Small intestine (tissue), 16 donors: ENCODE data around the gene SLC25A48. TPM values are rescaled to one million over a fixed set of nuclear protein-coding genes. Genes with fewer than 3 reads are reported as not detected.

Experiments
- DNase-seq, 2 donors: peaks; one replicate each; pipeline versions ENCODE4 v3.0.0 to v3.0.0-alpha.2; 2013
- FAIRE-seq: peaks from 2 replicates; lab custom pipeline; 2012; peaks lifted over from hg19 to GRCh38; lab: Jason Lieb, UNC
- H3K27ac ChIP-seq, 3 donors: one replicate each; pipeline ENCODE4 v1.5.1; 2013; ENCODE audit warnings: low read length in 2 of 3, mild to moderate bottlenecking in 2 of 3, control low read depth in 1 of 3, inconsistent platforms in 1 of 3, low read depth in 1 of 3, moderate library complexity in 1 of 3
- H3K27me3 ChIP-seq, 3 donors: one replicate each; pipeline ENCODE4 v1.6.1; 2013; ENCODE audit warnings: low read length in 3 of 3, inconsistent platforms in 1 of 3; ENCODE audit not compliant: control insufficient read depth in 3 of 3, insufficient read depth in 3 of 3
- H3K36me3 ChIP-seq, 3 donors: one replicate each; pipeline ENCODE4 v1.6.1; 2013; ENCODE audit warnings: low read length in 3 of 3, inconsistent platforms in 1 of 3, low read depth in 1 of 3, mild to moderate bottlenecking in 1 of 3, moderate library complexity in 1 of 3; ENCODE audit not compliant: control insufficient read depth in 3 of 3, insufficient read depth in 2 of 3
- H3K4me1 ChIP-seq, 3 donors: one replicate each; pipeline ENCODE4 v1.6.1; 2013; ENCODE audit warnings: low read length in 2 of 3, inconsistent platforms in 1 of 3, low read depth in 1 of 3, mild to moderate bottlenecking in 1 of 3, moderate library complexity in 1 of 3; ENCODE audit not compliant: control insufficient read depth in 3 of 3, insufficient read depth in 2 of 3
- H3K4me3 ChIP-seq, 3 donors: one replicate each; pipeline ENCODE4 v1.5.1; 2013; ENCODE audit warnings: low read length in 3 of 3, control low read depth in 1 of 3, inconsistent platforms in 1 of 3, low read depth in 1 of 3, mild to moderate bottlenecking in 1 of 3, moderate library complexity in 1 of 3
- H3K9me3 ChIP-seq, 2 donors: one replicate each; pipeline ENCODE4 v1.6.1; 2013; ENCODE audit warnings: low read depth in 1 of 2, low read length in 1 of 2; ENCODE audit not compliant: control insufficient read depth in 2 of 2, insufficient read depth in 1 of 2
- WGBS, 3 donors: extraction: QIAGEN DNeasy Blood & Tissue Kit; methylation state at CpG; one replicate each; pipeline ENCODE4 v1.1.7; 2013; 5-methylcytosine and 5-hydroxymethylcytosine counted together
- long read RNA-seq, 10 donors: transcript quantifications; one replicate each; lab custom pipeline, GENCODE V29; 2026
- polyA plus RNA-seq, 4 donors: library from polyadenylated mRNA; stranded (reverse) in 3 of 4; unstranded in 1 of 4; fragments of 200-250 nt in 3 of 4; fragments of 120-200 nt in 1 of 4; gene quantifications; one replicate each; pipeline versions ENCODE4 v1.2.1 to v1.2.3, GENCODE V29; 2013
- donor health status: healthy with polysubstance abuse.
- donor health status: control.
- donor health status: control.
- donor health status: Bipolar disorder and iron deficiency.
- donor health status: healthy.

Gene SLC25A48
- polyA plus RNA-seq, result 1 to 10 TPM in 2 of 4 donors, under 1 TPM in 2; 0.73 to 3.2 (median 1.6) TPM
- long read RNA-seq, donor 1, result 0 reads
- long read RNA-seq, donor 2, result 0 reads
- long read RNA-seq, donor 3, result 0 reads
- long read RNA-seq, donor 4, result 0 reads
- long read RNA-seq, donor 5, result 0 reads
- long read RNA-seq, donor 6, result 0 reads
- long read RNA-seq, donor 7, result 0 reads
- long read RNA-seq, donor 8, result 0 reads
- long read RNA-seq, donor 9, result 0 reads
- long read RNA-seq, donor 10, result 0 reads

GRCh38 chr5:135834639-135835529 is at the start of gene SLC25A48:
TSS of gene SLC25A48 (plus strand) at chr5:135834663. CDS start at chr5:135834848, 185 bp downstream.
- no peak for FAIRE-seq
- Histone ChIP-seq H3K27ac (peak within 1 kb of the TSS in 2 of 3 donors; percentile 42 to 54), H3K27me3 (peaks cover 0 to 50% (median 3%) of the 10 kb centered on the region in 3 donors), H3K4me1 (peaks cover 0 to 4% (median 0%) of the 10 kb centered on the region in 3 donors), H3K4me3 (peak within 1 kb of the TSS in 2 of 3 donors; percentile 54 to 56), H3K9me3 (peaks cover 0 to 17% of the 10 kb centered on the region in 2 donors), H3K36me3 (no peaks in the 10 kb centered on the region)
- 1 to 5% (median 2%) methylated on average over 65 to 68 of the region's 68 CpGs for WGBS, 3 donors
- DNase-seq, result peak; percentile 81 to 90

- FAIRE-seq, result no peak
- H3K36me3 ChIP-seq, result no peaks in the 10 kb centered on the region
- no peak for DNase-seq
- H3K27me3 ChIP-seq, result no peaks in the 10 kb centered on the region
- 60 to 69% (median 65%) methylated on average over 10 of the region's 10 CpGs for WGBS, 3 donors
- no peak overlapping the region for H3K4me3 ChIP-seq
- no peaks in the 10 kb centered on the region for H3K9me3 ChIP-seq
- no peak overlapping the region for H3K27ac ChIP-seq
- no peaks in the 10 kb centered on the region for H3K4me1 ChIP-seq
These were observed 33.8 kb upstream of the SLC25A48 start for GRCh38 chr5:135800656-135801055.

- WGBS, 3 donors, result 85 to 91% (median 85%) methylated on average over 7 of the region's 7 CpGs
- no peaks in the 10 kb centered on the region for H3K36me3 ChIP-seq
- H3K9me3 ChIP-seq, result no peaks in the 10 kb centered on the region
- no peak overlapping the region for H3K27ac ChIP-seq
- no peaks in the 10 kb centered on the region for H3K27me3 ChIP-seq
- no peak overlapping the region for H3K4me3 ChIP-seq
- no peaks in the 10 kb centered on the region for H3K4me1 ChIP-seq
- no peak for DNase-seq
- FAIRE-seq, result no peak
These were observed 24.1 kb upstream of the SLC25A48 start for GRCh38 chr5:135810188-135810943.

GRCh38 chr5:135811007-135811406 is 23.5 kb upstream of the SLC25A48 start:
- H3K4me3 ChIP-seq, result no peak overlapping the region
- no peak overlapping the region for H3K27ac ChIP-seq
- no peaks in the 10 kb centered on the region for H3K36me3 ChIP-seq
- H3K27me3 ChIP-seq, result no peaks in the 10 kb centered on the region
- 88 to 92% (median 91%) methylated on average over 4 of the region's 4 CpGs for WGBS, 3 donors
- no peaks in the 10 kb centered on the region for H3K4me1 ChIP-seq
- no peaks in the 10 kb centered on the region for H3K9me3 ChIP-seq
- no peak for FAIRE-seq
- DNase-seq, result no peak

GRCh38 chr5:135813758-135814157 is 20.7 kb upstream of the SLC25A48 start:
- FAIRE-seq, result no peak
- H3K27ac ChIP-seq, result no peak overlapping the region
- no peak overlapping the region for H3K4me3 ChIP-seq
- 77 to 85% (median 82%) methylated on average over 7 of the region's 7 CpGs for WGBS, 3 donors
- no peak for DNase-seq
- no peaks in the 10 kb centered on the region for H3K27me3 ChIP-seq
- H3K4me1 ChIP-seq, result no peaks in the 10 kb centered on the region
- no peaks in the 10 kb centered on the region for H3K36me3 ChIP-seq
- no peaks in the 10 kb centered on the region for H3K9me3 ChIP-seq

- H3K4me3 ChIP-seq, result no peak overlapping the region
- H3K27ac ChIP-seq, result no peak overlapping the region
- FAIRE-seq (no peak), DNase-seq (no peak)
- H3K36me3 ChIP-seq, result no peaks in the 10 kb centered on the region
- H3K27me3 ChIP-seq, result no peaks in the 10 kb centered on the region
- 86 to 89% (median 87%) methylated on average over 3 of the region's 3 CpGs for WGBS, 3 donors
- no peaks in the 10 kb centered on the region for H3K4me1 ChIP-seq
- no peaks in the 10 kb centered on the region for H3K9me3 ChIP-seq
These were observed 20.1 kb upstream of the SLC25A48 start for GRCh38 chr5:135814316-135814715.

GRCh38 chr5:135814812-135815211 is 19.7 kb upstream of the SLC25A48 start:
- 71 to 79% (median 77%) methylated on average over 3 of the region's 3 CpGs for WGBS, 3 donors
- DNase-seq (no peak), FAIRE-seq (no peak)
- no peak overlapping the region for H3K27ac ChIP-seq
- no peaks in the 10 kb centered on the region for H3K9me3 ChIP-seq
- no peaks in the 10 kb centered on the region for H3K36me3 ChIP-seq
- no peak overlapping the region for H3K4me3 ChIP-seq
- H3K4me1 ChIP-seq, result no peaks in the 10 kb centered on the region
- no peaks in the 10 kb centered on the region for H3K27me3 ChIP-seq
